Keratinocyte (primary cell): Measurements from ENCODE around the gene IFT172. TPM values are rescaled to one million over a fixed set of nuclear protein-coding genes. Genes with fewer than 3 reads are reported as not detected.
A peak's percentile ranks its signal among the peaks of the same experiment; 100 is the strongest.

Experiments used
- DNase-seq: peaks from one replicate; pipeline ENCODE4 v3.0.0-alpha.2; 2011; ENCODE audit warnings: low read depth, missing footprints, low spot score
- FAIRE-seq: peaks from 2 replicates; lab custom pipeline; 2011; peaks lifted over from hg19 to GRCh38; lab: Jason Lieb, UNC
- H2AFZ ChIP-seq: 2 replicates; pipeline ENCODE4 v1.6.0; 2012; ENCODE audit warnings: low read length, control low read depth, inconsistent platforms; ENCODE audit not compliant: control insufficient read depth
- H3K27ac ChIP-seq: 2 replicates; pipeline ENCODE4 v1.5.1; 2011; ENCODE audit warnings: low read length; ENCODE audit not compliant: control insufficient read depth, insufficient read depth
- H3K27me3 ChIP-seq: 3 replicates; pipeline ENCODE4 v1.6.0; 2011; ENCODE audit warnings: low read length; ENCODE audit not compliant: control insufficient read depth, insufficient read depth; ENCODE audit errors: extremely low read depth
- H3K36me3 ChIP-seq, 2 experiments: 2 replicates in 1 of 2; 3 replicates in 1 of 2; pipeline ENCODE4 v1.5.1; 2011; ENCODE audit warnings: low read length in 2 of 2, mild to moderate bottlenecking in 1 of 2; ENCODE audit not compliant: control insufficient read depth in 2 of 2, insufficient read depth in 2 of 2; ENCODE audit errors: extremely low read depth in 1 of 2
- H3K4me1 ChIP-seq: 3 replicates; pipeline ENCODE4 v1.5.1; 2011; ENCODE audit warnings: low read length; ENCODE audit not compliant: control insufficient read depth, insufficient read depth; ENCODE audit errors: extremely low read depth
- H3K4me2 ChIP-seq: 3 replicates; pipeline ENCODE4 v1.6.0; 2011; ENCODE audit warnings: low read depth, low read length; ENCODE audit not compliant: control insufficient read depth, insufficient read depth; ENCODE audit errors: extremely low read depth
- H3K4me3 ChIP-seq, 3 experiments: fragments of 200-600 bp in 1 of 3; sonication (generic) in 1 of 3; 2 replicates in 2 of 3; 3 replicates in 1 of 3; pipeline ENCODE4 v1.5.1; 2011 to 2016; ENCODE audit warnings: low read length in 3 of 3, mild to moderate bottlenecking in 3 of 3, control low read depth in 2 of 3, inconsistent platforms in 1 of 3, low read depth in 1 of 3, mixed read lengths in 1 of 3, mixed run types in 1 of 3, moderate library complexity in 1 of 3; ENCODE audit not compliant: control insufficient read depth in 2 of 3, insufficient read depth in 2 of 3; ENCODE audit errors: extremely low read depth in 1 of 3
- H3K79me2 ChIP-seq: 2 replicates; pipeline ENCODE4 v1.6.0; 2012; ENCODE audit warnings: low read length; ENCODE audit not compliant: control insufficient read depth, insufficient read depth
- H3K9ac ChIP-seq: 3 replicates; pipeline ENCODE4 v1.6.0; 2011; ENCODE audit warnings: low read length; ENCODE audit not compliant: control insufficient read depth, insufficient read depth; ENCODE audit errors: extremely low read depth
- H3K9me1 ChIP-seq: 3 replicates; pipeline ENCODE4 v1.6.0; 2011; ENCODE audit warnings: low read length; ENCODE audit not compliant: control insufficient read depth, insufficient read depth; ENCODE audit errors: extremely low read depth
- H3K9me3 ChIP-seq: 2 replicates; pipeline ENCODE4 v1.5.1; 2012; ENCODE audit warnings: low read depth, low read length; ENCODE audit not compliant: control insufficient read depth
- H4K20me1 ChIP-seq: 3 replicates; pipeline ENCODE4 v1.6.0; 2011; ENCODE audit warnings: low read length; ENCODE audit not compliant: control insufficient read depth, insufficient read depth; ENCODE audit errors: extremely low read depth
- EZH2 ChIP-seq: IDR thresholded peaks from one replicate; pipeline ENCODE4 v1.6.1; 2012; ENCODE audit warnings: inconsistent platforms, mild to moderate bottlenecking, low read length, moderate library complexity
- dilution Hi-C: fragments of 300-500 bp; cut with MboI; formaldehyde crosslinking; loops from one replicate; pipeline ENCODE4 v1.7.0; 2020; ENCODE audit warnings: low sequenced_read_pairs; ENCODE audit not compliant: extremely low pct_ligation_motif_present
- polyA plus RNA-seq, 5 experiments: library from polyadenylated mRNA; depleted of rRNA in 3 of 5; stranded (reverse) in 3 of 5; stranded (forward) in 1 of 5; unstranded in 1 of 5; fragments of >200 nt; gene quantifications; 1 replicate in 1 of 5; 2 replicates in 3 of 5; 3 replicates in 1 of 5; pipeline versions ENCODE4 v1.2.1 to v1.2.3, GENCODE V29; 2011 to 2012; ENCODE audit warnings: missing spikeins in 2 of 5, low read depth in 1 of 5, low replicate concordance in 1 of 5
- TF ChIP-seq, protein P1 (sequence below), 3 experiments: IDR thresholded peaks in 1 of 3; conservative IDR thresholded peaks in 1 of 3; optimal IDR thresholded peaks in 1 of 3; 2 replicates in 2 of 3; 3 replicates in 1 of 3; pipeline versions ENCODE3 to v1.5.1; 2011; ENCODE audit warnings: low read length in 3 of 3, mild to moderate bottlenecking in 3 of 3, moderate library complexity in 2 of 3, control low read depth in 1 of 3, inconsistent platforms in 1 of 3; ENCODE audit not compliant: insufficient read depth in 2 of 3; ENCODE audit errors: extremely low read depth in 1 of 3

The IFT172 gene
- polyA plus RNA-seq, 1 donor (not counting 4 experiments of a cell fraction or from before 2014, with no cell fraction given): 12.7 TPM

DNA sequence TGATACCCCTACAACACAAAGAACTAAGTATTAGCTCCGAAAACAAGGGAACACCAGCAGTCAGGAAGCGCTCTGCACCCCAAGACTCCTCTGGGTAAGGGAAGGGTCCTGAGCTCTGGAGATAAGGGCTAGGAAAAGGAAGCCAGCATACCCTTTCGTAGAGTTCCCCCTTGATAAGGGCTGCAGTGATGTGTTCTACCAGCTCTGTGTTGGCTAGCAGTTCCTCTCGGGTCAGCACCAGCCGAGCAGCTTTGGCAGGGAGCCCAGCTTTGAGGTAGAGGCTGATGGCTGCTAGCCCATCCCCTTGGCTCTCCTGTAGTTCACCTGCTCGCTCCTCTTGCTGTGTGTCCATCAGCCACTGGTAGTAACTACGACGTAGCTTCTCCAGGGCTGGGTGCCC is 28.4 kb downstream of the IFT172 start:
- H3K36me3 ChIP-seq: peaks cover 4 to 14% of the 10 kb centered on the region in 2 experiments
- no peak overlapping the region for H3K4me2 ChIP-seq
- H3K4me1 ChIP-seq: no peaks in the 10 kb centered on the region
- FAIRE-seq (no peak), DNase-seq (no peak)
- dilution Hi-C loops: no loop called here
- H3K27me3 ChIP-seq: no peaks in the 10 kb centered on the region
- TF ChIP-seq, protein P1, sequence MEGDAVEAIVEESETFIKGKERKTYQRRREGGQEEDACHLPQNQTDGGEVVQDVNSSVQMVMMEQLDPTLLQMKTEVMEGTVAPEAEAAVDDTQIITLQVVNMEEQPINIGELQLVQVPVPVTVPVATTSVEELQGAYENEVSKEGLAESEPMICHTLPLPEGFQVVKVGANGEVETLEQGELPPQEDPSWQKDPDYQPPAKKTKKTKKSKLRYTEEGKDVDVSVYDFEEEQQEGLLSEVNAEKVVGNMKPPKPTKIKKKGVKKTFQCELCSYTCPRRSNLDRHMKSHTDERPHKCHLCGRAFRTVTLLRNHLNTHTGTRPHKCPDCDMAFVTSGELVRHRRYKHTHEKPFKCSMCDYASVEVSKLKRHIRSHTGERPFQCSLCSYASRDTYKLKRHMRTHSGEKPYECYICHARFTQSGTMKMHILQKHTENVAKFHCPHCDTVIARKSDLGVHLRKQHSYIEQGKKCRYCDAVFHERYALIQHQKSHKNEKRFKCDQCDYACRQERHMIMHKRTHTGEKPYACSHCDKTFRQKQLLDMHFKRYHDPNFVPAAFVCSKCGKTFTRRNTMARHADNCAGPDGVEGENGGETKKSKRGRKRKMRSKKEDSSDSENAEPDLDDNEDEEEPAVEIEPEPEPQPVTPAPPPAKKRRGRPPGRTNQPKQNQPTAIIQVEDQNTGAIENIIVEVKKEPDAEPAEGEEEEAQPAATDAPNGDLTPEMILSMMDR (optimal IDR thresholded peaks at IDR 0.05 in 1 of 3, IDR thresholded peaks at IDR 0.05 in 1 of 3, conservative IDR thresholded peaks at IDR 0.05 in 1 of 3; ENCODE audit: extremely low read depth in 1 of 3, insufficient read depth in 2 of 3, low read length in 3 of 3): no peak
- no peak for TF ChIP-seq EZH2
- no peaks in the 10 kb centered on the region for H3K79me2 ChIP-seq
- H4K20me1 ChIP-seq: no peaks in the 10 kb centered on the region
- no peak overlapping the region for H3K4me3 ChIP-seq
- H3K9ac ChIP-seq: no peak overlapping the region
- no peak overlapping the region for H3K27ac ChIP-seq
- no peak overlapping the region for H2AFZ ChIP-seq
- H3K9me3 ChIP-seq: no peaks in the 10 kb centered on the region
- H3K9me1 ChIP-seq: no peaks in the 10 kb centered on the region

DNA sequence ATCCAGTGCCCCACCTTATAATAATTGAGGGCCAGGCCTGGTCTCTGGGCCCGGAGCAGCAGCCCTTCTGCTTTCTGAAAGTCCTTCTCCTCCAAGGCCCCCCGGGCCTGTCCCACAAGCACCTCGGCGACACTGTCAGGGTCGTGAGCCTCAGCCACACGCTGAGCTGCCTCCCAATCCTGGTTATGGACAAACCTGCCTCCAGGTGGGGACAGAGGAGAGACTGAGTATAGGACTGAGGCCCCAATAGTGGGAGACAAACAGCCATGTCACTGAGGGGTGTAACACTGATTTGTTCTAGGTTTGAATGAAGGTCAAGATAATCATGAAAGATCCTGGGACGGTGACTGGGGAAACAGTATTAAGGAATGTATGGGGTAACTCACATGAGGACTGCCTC is 35.6 kb downstream of the IFT172 start:
- no peak for FAIRE-seq
- Histone ChIP-seq H3K4me3 (no peak overlapping the region), H3K27ac (no peak overlapping the region), H3K79me2 (no peaks in the 10 kb centered on the region), H3K9me1 (no peaks in the 10 kb centered on the region), H3K27me3 (no peaks in the 10 kb centered on the region), H4K20me1 (no peaks in the 10 kb centered on the region), H3K9ac (no peak overlapping the region), H3K4me1 (peaks cover 3% of the 10 kb centered on the region), H2AFZ (no peak overlapping the region), H3K4me2 (no peak overlapping the region), H3K9me3 (no peaks in the 10 kb centered on the region), H3K36me3 (peaks cover 11 to 20% of the 10 kb centered on the region in 2 experiments)
- TF ChIP-seq, protein P1 (optimal IDR thresholded peaks at IDR 0.05 in 1 of 3, IDR thresholded peaks at IDR 0.05 in 1 of 3, conservative IDR thresholded peaks at IDR 0.05 in 1 of 3; ENCODE audit: extremely low read depth in 1 of 3, insufficient read depth in 2 of 3, low read length in 3 of 3): peak in 1 of 3 experiments; percentile 5
- no peak for TF ChIP-seq EZH2
- dilution Hi-C loops: no loop called here
- no peak for DNase-seq
